ENCODE results near the gene PSMB10.

- TF ChIP-seq CTCF (IDR thresholded peaks at IDR 0.05) (no peak), POLR2A (IDR thresholded peaks at IDR 0.05) (no peak)
Measured at GRCh38 chr16:67946966-67947558, 10.4 kb upstream of the PSMB10 start.
